ENCODE results near the gene TNFRSF18. TPM values are rescaled to one million over a fixed set of nuclear protein-coding genes. Genes with fewer than 3 reads are reported as not detected.

The TNFRSF18 gene
- total and polyA plus RNA-seq, 10 of the 15 experiments (the other 5 are each of a cell fraction or from before 2014, with no cell fraction given), result 0.18 to 7.5 (median 1.5) TPM; not detected in 1

DNA sequence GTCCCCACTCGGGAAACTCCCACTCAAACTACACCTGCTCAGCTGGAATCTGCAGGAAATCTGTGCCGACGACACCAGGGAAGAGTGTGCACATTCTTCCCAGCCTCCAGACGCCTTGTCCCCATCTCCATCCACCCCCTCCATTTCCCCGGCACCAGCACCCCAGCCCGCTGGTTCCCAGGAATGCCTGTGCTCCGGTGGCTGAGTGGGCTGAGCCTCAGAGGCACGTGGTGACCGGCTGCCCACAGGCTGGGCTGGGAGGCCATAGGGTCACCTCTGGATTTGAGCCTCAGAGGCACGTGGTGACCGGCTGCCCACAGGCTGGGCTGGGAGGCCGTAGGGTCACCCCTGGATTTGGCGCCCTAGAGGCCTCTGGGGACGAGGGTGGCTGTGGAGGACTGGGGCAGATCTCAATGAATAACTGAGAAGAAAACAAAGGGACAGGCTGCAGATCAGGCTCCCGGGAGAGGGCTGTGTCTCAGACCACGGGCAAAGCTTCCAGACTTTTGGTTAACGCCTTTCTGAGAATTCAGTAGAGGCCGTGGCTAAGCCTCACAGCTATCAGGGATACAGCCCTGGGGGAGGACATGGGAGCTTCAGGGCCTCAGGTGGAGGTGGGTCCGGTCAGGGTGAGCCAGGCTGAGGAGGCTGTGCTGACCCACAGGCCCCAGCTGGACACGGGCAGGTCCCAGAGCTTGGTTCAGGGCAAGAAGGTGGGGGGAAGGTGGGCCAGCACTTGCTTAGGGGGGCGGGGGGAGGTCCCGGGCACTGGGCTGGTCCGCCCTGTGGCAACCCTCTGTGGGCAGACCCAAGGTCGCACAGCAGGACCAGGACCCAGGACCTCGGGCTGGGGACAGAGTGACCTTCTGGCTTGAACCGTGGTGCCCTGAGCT lies 50.0 kb downstream of the TNFRSF18 start:
- POLR2A ChIA-PET, result interaction anchor here (0.6 kb wide), 2 partner anchors 94 to 176 kb away, joined by 3 to 4 read pairs; no protein-coding TSS in a partner anchor

More for the DNA sequence above, 50.0 kb downstream of the TNFRSF18 start:
- SMC1A ChIA-PET (ENCODE audit: uncharacterized antibody, unreplicated experiment), result interaction anchor here (1.2 kb wide), 1 partner anchor 94 kb away, joined by 3 read pairs; no protein-coding TSS in a partner anchor
- ATAC-seq (no peak), FAIRE-seq (no peak), DNase-seq (ENCODE audit: low read depth, low spot score) (no peak)
- H3K9ac ChIP-seq (ENCODE audit: control insufficient read depth, insufficient read depth, low read length), result no peak overlapping the region
- H2AFZ ChIP-seq (ENCODE audit: control insufficient read depth, low read depth, low read length), result no peak overlapping the region
- no peaks in the 10 kb centered on the region for H4K20me1 ChIP-seq (ENCODE audit: control insufficient read depth, insufficient read depth)
- in situ Hi-C loops (cut with MboI), result no loop called here
- H3K79me2 ChIP-seq (ENCODE audit: control insufficient read depth, insufficient read depth, low read length), result no peaks in the 10 kb centered on the region
- RAD21 ChIA-PET (ENCODE audit: unreplicated experiment), result interaction anchor here (0.9 to 2.5 kb wide), 4 partner anchors 15 to 75 kb away, joined by 3 to 8 read pairs (median 6); no protein-coding TSS in a partner anchor
- 80% methylated on average over 23 of the region's 26 CpGs for WGBS (ENCODE audit: insufficient coverage, insufficient replicate concordance, low lambda C conversion rate, missing lambda C conversion rate)
- H3K27ac ChIP-seq (ENCODE audit: control insufficient read depth, insufficient read depth), result no peak overlapping the region
- CTCF ChIA-PET, result no interaction called here
- TF ChIP-seq, protein P1, sequence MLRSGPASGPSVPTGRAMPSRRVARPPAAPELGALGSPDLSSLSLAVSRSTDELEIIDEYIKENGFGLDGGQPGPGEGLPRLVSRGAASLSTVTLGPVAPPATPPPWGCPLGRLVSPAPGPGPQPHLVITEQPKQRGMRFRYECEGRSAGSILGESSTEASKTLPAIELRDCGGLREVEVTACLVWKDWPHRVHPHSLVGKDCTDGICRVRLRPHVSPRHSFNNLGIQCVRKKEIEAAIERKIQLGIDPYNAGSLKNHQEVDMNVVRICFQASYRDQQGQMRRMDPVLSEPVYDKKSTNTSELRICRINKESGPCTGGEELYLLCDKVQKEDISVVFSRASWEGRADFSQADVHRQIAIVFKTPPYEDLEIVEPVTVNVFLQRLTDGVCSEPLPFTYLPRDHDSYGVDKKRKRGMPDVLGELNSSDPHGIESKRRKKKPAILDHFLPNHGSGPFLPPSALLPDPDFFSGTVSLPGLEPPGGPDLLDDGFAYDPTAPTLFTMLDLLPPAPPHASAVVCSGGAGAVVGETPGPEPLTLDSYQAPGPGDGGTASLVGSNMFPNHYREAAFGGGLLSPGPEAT (IDR thresholded peaks at IDR 0.05; ENCODE audit: low read depth), result no peak
- TF ChIP-seq CUX1 (IDR thresholded peaks at IDR 0.05; ENCODE audit: insufficient replicate concordance, low read depth, low read length) (no peak), RELA (IDR thresholded peaks at IDR 0.05; ENCODE audit: borderline replicate concordance, partially characterized antibody) (no peak), HDAC6 (IDR thresholded peaks at IDR 0.05; ENCODE audit: unreplicated experiment) (no peak), SPI1 (IDR thresholded peaks at IDR 0.05; ENCODE audit: borderline replicate concordance, insufficient read depth, low read depth, low read length) (no peak), JUND (IDR thresholded peaks at IDR 0.05; ENCODE audit: low read depth, low read length) (no peak), PRDM15 (CRISPR knock-in tag; IDR thresholded peaks at IDR 0.05) (no peak)
- H3K4me1 ChIP-seq (ENCODE audit: control insufficient read depth, insufficient read depth, low read length), result peaks cover 7% of the 10 kb centered on the region
- no peak overlapping the region for H3K4me2 ChIP-seq (ENCODE audit: control insufficient read depth, insufficient read depth)
- no peaks in the 10 kb centered on the region for H3K36me3 ChIP-seq (ENCODE audit: control insufficient read depth in 2 of 2, insufficient read depth in 2 of 2, low read length in 1 of 2)
- no TSS peak for BruUV-seq (replicated peaks)
- H3K4me3 ChIP-seq, result no peak overlapping the region
- no peaks in the 10 kb centered on the region for H3K27me3 ChIP-seq (replicated peaks in 1 of 2; ENCODE audit: control insufficient read depth in 2 of 2, insufficient read depth in 2 of 2, low read length in 1 of 2)
- intact Hi-C loops (cut with micrococcal nuclease; ENCODE audit: unreplicated experiment), result no loop called here
- no peaks in the 10 kb centered on the region; the same call in 2 of the 3 replicates for H3K9me3 ChIP-seq (replicated peaks; ENCODE audit: control insufficient read depth, insufficient read depth, low read length)
